Chondrocyte (in vitro differentiated cells): ENCODE data around the gene MMS19. TPM values are rescaled to one million over a fixed set of nuclear protein-coding genes. Genes with fewer than 3 reads are reported as not detected.
"Not testable (repeated sequence)": the region's sequence is repeated elsewhere in the genome, so short reads cannot be mapped to it uniquely, and the experiment has no call there.

Experiments used
- DNase-seq: peaks from one replicate; pipeline ENCODE4 v3.0.0; 2021; ENCODE audit warnings: mixed read lengths, low spot score
- H3K27ac Mint-ChIP-seq: one replicate; pipeline ENCODE4 v1.8.0; 2021; ENCODE audit warnings: mild to moderate bottlenecking, moderate library complexity, mixed read lengths; ENCODE audit not compliant: unreplicated experiment
- H3K27me3 Mint-ChIP-seq: 2 replicates; pipeline ENCODE4 v1.8.0; 2021; ENCODE audit warnings: low read depth, mixed read lengths
- H3K36me3 Mint-ChIP-seq: 2 replicates; pipeline ENCODE4 v1.8.0; 2021; ENCODE audit warnings: low read depth, mixed read lengths
- H3K4me1 Mint-ChIP-seq: 2 replicates; pipeline ENCODE4 v1.8.0; 2021; ENCODE audit warnings: low read depth, mild to moderate bottlenecking, mixed read lengths
- H3K4me3 Mint-ChIP-seq: one replicate; pipeline ENCODE4 v1.8.0; 2021; ENCODE audit warnings: mild to moderate bottlenecking, moderate library complexity, mixed read lengths; ENCODE audit not compliant: unreplicated experiment
- H3K9me3 Mint-ChIP-seq: 2 replicates; pipeline ENCODE4 v1.8.0; 2021; ENCODE audit warnings: low read depth, mixed read lengths
- total RNA-seq: library from RNA; stranded (reverse); gene quantifications from 3 replicates; pipeline ENCODE4 v1.2.1, GENCODE V29; 2021
- TF ChIP-seq, protein P1 (sequence below): fragments of 200-600 bp; sonication (generic); IDR thresholded peaks from 2 replicates; pipeline ENCODE4 v1.5.0; 2021; ENCODE audit warnings: antibody characterized with exemption, mild to moderate bottlenecking, moderate library complexity

Gene MMS19
- total RNA-seq, 1 donor from 2014 or later: 63.4 TPM

DNA sequence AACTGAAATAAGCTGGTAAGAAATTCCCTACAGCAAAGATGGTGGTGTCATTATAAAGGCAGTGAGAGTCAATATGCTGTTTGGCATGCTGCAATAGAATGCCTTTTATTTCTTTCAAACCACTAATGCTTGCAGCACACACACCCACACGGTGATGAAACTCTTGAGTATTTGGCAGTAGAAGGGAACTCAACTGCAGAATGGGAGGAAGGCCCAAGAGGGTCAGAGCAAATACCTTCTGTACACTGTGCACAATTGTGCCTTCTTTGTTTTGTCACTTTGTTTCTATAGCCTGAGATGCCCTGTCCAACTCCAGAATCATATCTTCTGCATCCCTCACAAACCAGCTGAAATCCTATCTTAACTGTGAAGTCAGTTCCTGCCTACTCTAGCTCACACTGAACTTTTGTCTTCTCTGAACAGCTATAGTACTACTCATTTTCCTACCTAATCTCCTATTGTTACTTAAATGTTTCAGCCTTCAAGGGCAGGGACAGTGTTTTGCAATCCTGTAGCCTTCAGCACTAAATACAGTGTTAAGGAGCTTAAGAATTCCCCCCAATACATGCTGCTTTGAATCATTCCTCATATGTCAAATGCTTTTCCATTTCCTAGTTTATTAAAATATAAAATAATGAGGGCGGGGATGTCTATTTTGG is 22.2 kb downstream of the MMS19 start:
- Mint-ChIP-seq H3K27ac (no peak overlapping the region), H3K9me3 (no peaks in the 10 kb centered on the region), H3K4me1 (peaks cover under 1% of the 10 kb centered on the region), H3K4me3 (no peak overlapping the region), H3K27me3 (no peaks in the 10 kb centered on the region), H3K36me3 (peaks cover 36% of the 10 kb centered on the region)
- DNase-seq: no peak
- TF ChIP-seq, protein P1, sequence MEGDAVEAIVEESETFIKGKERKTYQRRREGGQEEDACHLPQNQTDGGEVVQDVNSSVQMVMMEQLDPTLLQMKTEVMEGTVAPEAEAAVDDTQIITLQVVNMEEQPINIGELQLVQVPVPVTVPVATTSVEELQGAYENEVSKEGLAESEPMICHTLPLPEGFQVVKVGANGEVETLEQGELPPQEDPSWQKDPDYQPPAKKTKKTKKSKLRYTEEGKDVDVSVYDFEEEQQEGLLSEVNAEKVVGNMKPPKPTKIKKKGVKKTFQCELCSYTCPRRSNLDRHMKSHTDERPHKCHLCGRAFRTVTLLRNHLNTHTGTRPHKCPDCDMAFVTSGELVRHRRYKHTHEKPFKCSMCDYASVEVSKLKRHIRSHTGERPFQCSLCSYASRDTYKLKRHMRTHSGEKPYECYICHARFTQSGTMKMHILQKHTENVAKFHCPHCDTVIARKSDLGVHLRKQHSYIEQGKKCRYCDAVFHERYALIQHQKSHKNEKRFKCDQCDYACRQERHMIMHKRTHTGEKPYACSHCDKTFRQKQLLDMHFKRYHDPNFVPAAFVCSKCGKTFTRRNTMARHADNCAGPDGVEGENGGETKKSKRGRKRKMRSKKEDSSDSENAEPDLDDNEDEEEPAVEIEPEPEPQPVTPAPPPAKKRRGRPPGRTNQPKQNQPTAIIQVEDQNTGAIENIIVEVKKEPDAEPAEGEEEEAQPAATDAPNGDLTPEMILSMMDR: no peak

DNA sequence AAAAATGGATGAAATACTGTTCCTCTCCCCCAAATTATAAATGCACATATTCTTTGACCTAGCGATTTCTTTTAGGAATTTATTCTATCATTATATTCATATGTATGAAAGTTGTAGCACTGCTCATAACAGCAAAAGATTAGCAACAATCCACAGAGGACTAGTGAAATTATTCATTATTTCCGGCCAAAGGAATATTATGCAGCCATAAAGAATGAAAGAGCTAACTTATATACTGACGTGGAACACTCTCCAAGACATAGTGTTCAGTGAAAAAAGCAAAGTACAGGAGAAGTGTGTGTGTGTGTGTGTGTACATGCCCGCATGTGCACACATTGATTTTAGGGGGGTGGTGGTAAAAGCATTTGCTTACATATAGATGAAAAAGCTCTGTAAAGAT is 23.3 kb downstream of the MMS19 start:
- TF ChIP-seq, protein P1: no peak

DNA sequence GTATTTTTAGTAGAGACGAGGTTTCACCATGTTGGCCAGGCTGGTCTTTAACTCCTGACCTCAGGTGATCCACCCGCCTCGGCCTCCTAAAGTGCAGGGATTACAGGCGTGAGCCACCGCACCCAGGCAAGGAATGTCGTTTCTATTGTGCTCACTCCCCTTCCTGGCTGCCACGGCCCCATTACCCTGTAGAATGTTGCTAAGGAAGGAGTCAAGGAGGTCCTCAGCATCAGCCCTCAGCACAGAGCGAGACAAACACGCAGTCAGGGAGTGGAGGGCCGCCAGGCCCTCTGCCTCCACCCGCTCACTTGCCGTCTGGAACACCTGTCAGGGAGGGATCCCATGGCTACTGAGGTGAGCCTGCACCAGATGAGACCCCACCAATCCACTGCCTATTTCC is 29.4 kb downstream of the MMS19 start:
- H3K36me3 Mint-ChIP-seq: peaks cover 18% of the 10 kb centered on the region
- not testable (repeated sequence) for H3K4me3 Mint-ChIP-seq, H3K27ac Mint-ChIP-seq, H3K27me3 Mint-ChIP-seq, H3K4me1 Mint-ChIP-seq, H3K9me3 Mint-ChIP-seq, DNase-seq

More for the DNA sequence above, 23.3 kb downstream of the MMS19 start:
- no peaks in the 10 kb centered on the region for H3K9me3 Mint-ChIP-seq
- H3K4me1 Mint-ChIP-seq: no peaks in the 10 kb centered on the region
- H3K36me3 Mint-ChIP-seq: peaks cover 30% of the 10 kb centered on the region
- H3K27ac Mint-ChIP-seq: no peak overlapping the region
- H3K27me3 Mint-ChIP-seq: no peaks in the 10 kb centered on the region
- no peak overlapping the region for H3K4me3 Mint-ChIP-seq
- no peak for DNase-seq

DNA sequence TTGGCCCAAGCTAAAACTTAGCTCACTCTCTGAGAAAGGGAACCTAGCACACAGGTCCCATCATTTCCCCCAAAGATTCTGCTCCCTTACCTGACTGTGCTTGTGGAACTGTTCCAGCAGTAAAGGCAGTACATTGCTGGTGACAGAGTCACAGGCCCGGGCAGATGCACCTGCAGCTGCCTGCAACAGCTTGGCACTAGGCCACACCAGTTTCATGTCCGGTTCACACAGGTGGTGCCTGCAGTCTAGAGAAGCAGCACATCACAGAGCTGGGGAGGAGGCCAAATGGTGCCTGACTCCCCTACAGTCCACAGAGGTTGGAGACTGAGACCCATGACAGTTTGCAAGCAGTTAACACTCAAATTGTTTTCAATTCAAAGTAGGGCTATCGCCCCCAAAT is 30.1 kb downstream of the MMS19 start:
- no peak for DNase-seq
- H3K4me3 Mint-ChIP-seq: no peak overlapping the region
- H3K27ac Mint-ChIP-seq: no peak overlapping the region
- no peaks in the 10 kb centered on the region for H3K27me3 Mint-ChIP-seq
- TF ChIP-seq, protein P1: no peak
- H3K36me3 Mint-ChIP-seq: peaks cover 20% of the 10 kb centered on the region
- no peaks in the 10 kb centered on the region for H3K4me1 Mint-ChIP-seq
- H3K9me3 Mint-ChIP-seq: no peaks in the 10 kb centered on the region

DNA sequence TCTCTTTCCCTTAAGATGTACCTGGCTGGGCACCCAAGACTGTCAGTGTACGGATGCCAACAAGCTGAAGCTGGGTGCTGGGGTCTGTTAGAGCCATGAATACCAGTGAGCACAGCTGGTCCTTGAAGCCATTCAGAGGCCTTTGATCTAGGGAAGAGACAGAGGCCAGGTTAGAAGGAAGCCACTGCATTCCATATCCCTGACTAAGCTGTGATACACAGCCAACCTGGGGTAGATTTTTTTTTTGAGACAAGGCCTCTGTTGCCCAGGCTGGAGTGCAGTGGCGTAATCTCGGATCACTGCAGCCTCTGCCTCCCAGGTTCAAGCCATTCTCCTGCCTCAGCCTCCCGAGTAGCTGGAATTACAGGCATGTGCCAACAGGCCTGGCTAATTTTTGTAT is 31.5 kb downstream of the MMS19 start:
- Mint-ChIP-seq H3K27me3 (no peaks in the 10 kb centered on the region), H3K9me3 (no peaks in the 10 kb centered on the region), H3K4me3 (no peak overlapping the region), H3K36me3 (peaks cover 23% of the 10 kb centered on the region), H3K27ac (no peak overlapping the region), H3K4me1 (no peaks in the 10 kb centered on the region)
- DNase-seq: no peak
- TF ChIP-seq, protein P1: no peak

DNA sequence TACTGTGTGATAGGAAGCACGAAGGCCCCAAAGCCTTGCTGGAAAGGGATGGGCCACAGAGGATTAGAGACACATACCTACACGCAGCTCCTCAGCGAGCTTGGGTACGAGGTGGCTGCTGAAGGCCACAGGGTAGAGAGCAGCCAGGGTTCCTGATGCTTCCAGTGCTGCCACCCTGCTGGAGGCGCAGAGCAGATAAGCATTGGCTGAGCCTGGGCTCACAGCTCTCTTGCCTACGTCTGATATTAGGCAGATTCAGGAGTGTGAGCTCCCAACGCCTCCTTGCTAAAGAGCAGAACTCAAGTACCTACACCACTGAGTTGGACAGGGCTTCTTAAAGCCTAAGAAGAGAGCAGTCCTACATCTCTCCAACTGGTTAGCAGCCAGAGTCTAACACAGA is 32.2 kb downstream of the MMS19 start:
- Mint-ChIP-seq H3K27ac (no peak overlapping the region), H3K4me3 (no peak overlapping the region), H3K36me3 (peaks cover 23% of the 10 kb centered on the region), H3K9me3 (no peaks in the 10 kb centered on the region), H3K27me3 (no peaks in the 10 kb centered on the region), H3K4me1 (no peaks in the 10 kb centered on the region)
- TF ChIP-seq, protein P1: no peak
- DNase-seq: no peak
